Type B pancreatic cell (in vitro differentiated cells): Measurements from ENCODE around the gene RSRC1. TPM values are rescaled to one million over a fixed set of nuclear protein-coding genes. Genes with fewer than 3 reads are reported as not detected.
"Not testable (repeated sequence)": the region's sequence is repeated elsewhere in the genome, so short reads cannot be mapped to it uniquely, and the experiment has no call there.

ENCODE experiments used
- DNase-seq: peaks from one replicate; pipeline ENCODE4 v3.0.0; 2021; ENCODE audit warnings: mixed read lengths; ENCODE audit not compliant: unreplicated experiment; ENCODE audit errors: extremely low spot score
- H3K27ac Mint-ChIP-seq: 2 replicates; pipeline ENCODE4 v1.8.0; 2021; ENCODE audit warnings: mild to moderate bottlenecking, mixed read lengths
- H3K27me3 Mint-ChIP-seq: 2 replicates; pipeline ENCODE4 v1.8.0; 2021; ENCODE audit warnings: mixed read lengths
- H3K36me3 Mint-ChIP-seq: 2 replicates; pipeline ENCODE4 v1.8.0; 2021; ENCODE audit warnings: mixed read lengths
- H3K4me1 Mint-ChIP-seq: one replicate; pipeline ENCODE4 v1.8.0; 2021; ENCODE audit warnings: mixed read lengths; ENCODE audit not compliant: unreplicated experiment
- H3K4me3 Mint-ChIP-seq: 2 replicates; pipeline ENCODE4 v1.8.0; 2021; ENCODE audit warnings: mild to moderate bottlenecking, mixed read lengths
- H3K9me3 Mint-ChIP-seq: 2 replicates; pipeline ENCODE4 v1.8.0; 2021; ENCODE audit warnings: mixed read lengths
- total RNA-seq: library from RNA; stranded (reverse); gene quantifications from 2 replicates; pipeline ENCODE4 v1.2.1, GENCODE V29; 2021; ENCODE audit warnings: low replicate concordance
- TF ChIP-seq, protein P1 (sequence below): fragments of 200-600 bp; sonication (generic); conservative IDR thresholded peaks from 2 replicates; pipeline ENCODE4 v1.5.0; 2021; ENCODE audit warnings: antibody characterized with exemption, mild to moderate bottlenecking

The RSRC1 gene
- total RNA-seq, 1 donor from 2014 or later, result 34.6 TPM

DNA sequence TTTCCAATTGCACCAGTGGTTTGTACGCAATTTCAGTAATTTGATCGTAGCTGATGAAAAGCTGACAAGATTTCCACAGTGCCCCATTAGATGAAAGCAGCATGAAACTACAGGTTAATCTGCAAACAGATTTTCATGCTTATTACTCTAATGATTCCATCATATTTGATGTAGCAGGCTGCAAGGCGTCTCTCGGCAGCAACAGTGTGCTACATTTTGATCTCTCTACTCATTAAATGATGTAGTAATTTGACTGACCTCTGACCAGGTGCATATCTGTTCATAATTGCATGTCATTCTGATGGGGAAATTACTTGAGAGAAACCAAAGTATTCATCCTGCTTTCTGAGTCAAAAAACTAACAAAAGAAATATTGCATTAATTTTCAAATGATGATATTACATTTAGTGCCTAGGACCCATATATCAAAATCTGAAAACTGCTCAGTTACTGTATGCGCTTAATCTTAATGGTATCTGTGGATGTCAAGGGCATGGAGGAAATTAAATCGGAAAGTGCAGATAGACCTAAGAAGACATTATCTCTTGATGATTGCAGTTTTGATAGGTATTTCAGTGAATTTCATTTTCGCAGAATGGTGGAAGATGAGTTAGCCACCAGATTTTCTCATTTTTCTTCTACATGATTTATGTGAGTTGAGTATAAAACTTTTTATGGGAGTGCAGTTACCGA lies 198.5 kb downstream of the RSRC1 start:
- H3K27me3 Mint-ChIP-seq, result no peaks in the 10 kb centered on the region
- H3K27ac Mint-ChIP-seq, result no peak overlapping the region
- TF ChIP-seq, protein P1, sequence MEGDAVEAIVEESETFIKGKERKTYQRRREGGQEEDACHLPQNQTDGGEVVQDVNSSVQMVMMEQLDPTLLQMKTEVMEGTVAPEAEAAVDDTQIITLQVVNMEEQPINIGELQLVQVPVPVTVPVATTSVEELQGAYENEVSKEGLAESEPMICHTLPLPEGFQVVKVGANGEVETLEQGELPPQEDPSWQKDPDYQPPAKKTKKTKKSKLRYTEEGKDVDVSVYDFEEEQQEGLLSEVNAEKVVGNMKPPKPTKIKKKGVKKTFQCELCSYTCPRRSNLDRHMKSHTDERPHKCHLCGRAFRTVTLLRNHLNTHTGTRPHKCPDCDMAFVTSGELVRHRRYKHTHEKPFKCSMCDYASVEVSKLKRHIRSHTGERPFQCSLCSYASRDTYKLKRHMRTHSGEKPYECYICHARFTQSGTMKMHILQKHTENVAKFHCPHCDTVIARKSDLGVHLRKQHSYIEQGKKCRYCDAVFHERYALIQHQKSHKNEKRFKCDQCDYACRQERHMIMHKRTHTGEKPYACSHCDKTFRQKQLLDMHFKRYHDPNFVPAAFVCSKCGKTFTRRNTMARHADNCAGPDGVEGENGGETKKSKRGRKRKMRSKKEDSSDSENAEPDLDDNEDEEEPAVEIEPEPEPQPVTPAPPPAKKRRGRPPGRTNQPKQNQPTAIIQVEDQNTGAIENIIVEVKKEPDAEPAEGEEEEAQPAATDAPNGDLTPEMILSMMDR, result no peak
- no peak overlapping the region for H3K4me3 Mint-ChIP-seq
- DNase-seq, result no peak
- no peaks in the 10 kb centered on the region for H3K4me1 Mint-ChIP-seq
- H3K9me3 Mint-ChIP-seq, result no peaks in the 10 kb centered on the region
- H3K36me3 Mint-ChIP-seq, result no peaks in the 10 kb centered on the region

DNA sequence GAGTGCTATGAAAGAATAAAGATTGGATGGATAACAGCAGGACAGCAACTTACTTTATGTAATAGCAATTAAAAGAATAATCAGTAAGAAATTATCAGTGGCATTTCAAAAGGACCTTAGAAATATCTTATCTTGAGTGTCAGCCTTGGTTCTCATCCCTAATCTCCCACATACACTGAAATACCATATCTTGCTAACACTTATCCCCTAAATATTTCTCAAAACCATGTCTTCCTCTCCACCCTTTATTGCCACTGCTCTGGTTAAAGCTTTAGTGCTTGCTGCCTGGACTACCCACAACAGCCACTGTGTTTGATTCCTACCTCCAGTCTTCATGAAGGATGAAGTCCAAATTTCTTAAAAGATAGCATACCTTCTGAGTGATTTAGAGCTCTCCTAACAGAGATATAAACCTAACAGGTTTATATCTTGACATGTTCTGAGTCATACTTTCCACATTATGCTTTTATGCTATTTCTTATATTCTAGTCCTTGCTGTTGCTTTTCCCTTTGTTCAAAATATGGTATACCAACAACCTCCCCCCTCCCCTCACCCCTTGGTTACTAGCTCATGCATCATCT lies 202.8 kb downstream of the RSRC1 start:
- H3K27ac Mint-ChIP-seq, result no peak overlapping the region
- H3K36me3 Mint-ChIP-seq, result no peaks in the 10 kb centered on the region

DNA sequence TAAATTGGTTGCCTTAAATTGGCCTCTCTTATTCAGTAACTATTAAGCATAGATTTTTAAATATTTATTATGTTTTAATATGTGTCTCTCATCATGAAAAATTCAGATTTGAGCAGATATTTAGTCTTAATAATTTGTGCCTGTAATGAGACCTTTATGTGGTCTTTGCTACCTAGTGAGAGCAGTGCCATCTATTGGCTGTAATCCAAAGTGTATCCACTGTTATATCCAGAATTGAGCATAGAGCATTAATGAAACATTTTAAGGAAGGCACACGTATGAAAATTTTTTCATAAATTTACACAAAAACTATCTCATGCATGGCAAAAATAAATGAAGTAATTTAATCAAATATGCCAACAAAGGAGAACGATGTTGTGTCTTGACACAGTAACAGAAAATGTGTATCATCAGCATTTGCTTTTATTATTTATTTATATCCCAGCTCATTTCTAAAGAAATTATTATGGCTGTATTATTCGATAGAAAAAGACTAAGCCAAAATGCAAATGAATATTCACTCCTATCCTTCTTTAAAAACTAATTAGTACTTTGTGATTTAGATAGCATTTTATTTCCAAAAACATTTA lies 203.5 kb downstream of the RSRC1 start:
- H3K27me3 Mint-ChIP-seq, result no peaks in the 10 kb centered on the region
- H3K36me3 Mint-ChIP-seq, result no peaks in the 10 kb centered on the region
- TF ChIP-seq, protein P1, result peak; percentile 80
- H3K4me3 Mint-ChIP-seq, result no peak overlapping the region
- H3K9me3 Mint-ChIP-seq, result no peaks in the 10 kb centered on the region
- DNase-seq, result no peak
- H3K27ac Mint-ChIP-seq, result no peak overlapping the region
- no peaks in the 10 kb centered on the region for H3K4me1 Mint-ChIP-seq

More for the DNA sequence above, 202.8 kb downstream of the RSRC1 start:
- Mint-ChIP-seq H3K27me3 (no peaks in the 10 kb centered on the region), H3K9me3 (no peaks in the 10 kb centered on the region), H3K4me3 (no peak overlapping the region), H3K4me1 (no peaks in the 10 kb centered on the region)
- DNase-seq, result no peak
- TF ChIP-seq, protein P1, result no peak

DNA sequence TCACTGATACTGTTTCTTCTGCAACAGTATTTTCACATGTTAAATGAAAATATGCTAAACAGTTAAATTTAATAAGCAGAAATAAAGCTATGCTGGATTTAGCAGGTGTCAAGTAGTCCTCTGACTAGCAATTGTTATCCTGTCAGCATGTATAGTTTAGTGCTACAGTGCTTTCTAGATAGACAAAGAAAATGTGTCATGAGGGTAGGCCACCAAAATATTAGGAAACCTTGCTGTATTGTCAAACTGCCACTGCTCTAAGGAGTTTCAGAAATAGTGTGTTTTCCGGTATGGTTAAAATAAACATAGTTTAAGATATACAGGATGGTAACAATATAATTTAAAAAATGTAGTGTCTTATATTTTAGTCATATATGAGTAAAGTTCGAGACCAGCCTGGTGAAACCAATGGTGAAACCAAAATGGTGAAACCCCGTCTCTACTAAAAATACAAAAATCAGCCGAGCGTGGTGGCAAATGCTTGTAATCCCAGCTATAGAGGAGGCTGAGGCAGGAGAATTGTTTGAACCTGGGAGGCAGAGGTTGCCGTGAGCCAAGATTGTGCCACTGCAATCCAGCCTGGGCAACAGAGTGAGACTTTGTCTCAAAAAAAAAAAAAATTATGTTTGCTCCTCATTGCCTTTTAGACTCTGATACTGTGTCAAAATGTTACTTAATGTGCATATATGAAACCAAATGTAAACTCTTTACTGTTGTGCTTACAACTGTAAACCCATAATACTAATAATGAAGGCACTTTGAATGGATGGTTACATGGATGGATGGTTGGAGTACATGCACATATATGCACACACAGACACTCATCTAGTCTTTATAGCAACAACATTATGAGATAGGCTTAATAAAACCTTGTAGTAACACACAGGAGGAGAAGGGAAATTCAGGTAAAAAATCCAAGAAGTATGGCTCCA lies 204.8 kb downstream of the RSRC1 start:
- DNase-seq, result no peak
- no peaks in the 10 kb centered on the region for H3K9me3 Mint-ChIP-seq
- H3K36me3 Mint-ChIP-seq, result no peaks in the 10 kb centered on the region
- no peaks in the 10 kb centered on the region for H3K27me3 Mint-ChIP-seq
- no peak overlapping the region for H3K4me3 Mint-ChIP-seq
- no peaks in the 10 kb centered on the region for H3K4me1 Mint-ChIP-seq
- H3K27ac Mint-ChIP-seq, result no peak overlapping the region
- TF ChIP-seq, protein P1, result no peak

DNA sequence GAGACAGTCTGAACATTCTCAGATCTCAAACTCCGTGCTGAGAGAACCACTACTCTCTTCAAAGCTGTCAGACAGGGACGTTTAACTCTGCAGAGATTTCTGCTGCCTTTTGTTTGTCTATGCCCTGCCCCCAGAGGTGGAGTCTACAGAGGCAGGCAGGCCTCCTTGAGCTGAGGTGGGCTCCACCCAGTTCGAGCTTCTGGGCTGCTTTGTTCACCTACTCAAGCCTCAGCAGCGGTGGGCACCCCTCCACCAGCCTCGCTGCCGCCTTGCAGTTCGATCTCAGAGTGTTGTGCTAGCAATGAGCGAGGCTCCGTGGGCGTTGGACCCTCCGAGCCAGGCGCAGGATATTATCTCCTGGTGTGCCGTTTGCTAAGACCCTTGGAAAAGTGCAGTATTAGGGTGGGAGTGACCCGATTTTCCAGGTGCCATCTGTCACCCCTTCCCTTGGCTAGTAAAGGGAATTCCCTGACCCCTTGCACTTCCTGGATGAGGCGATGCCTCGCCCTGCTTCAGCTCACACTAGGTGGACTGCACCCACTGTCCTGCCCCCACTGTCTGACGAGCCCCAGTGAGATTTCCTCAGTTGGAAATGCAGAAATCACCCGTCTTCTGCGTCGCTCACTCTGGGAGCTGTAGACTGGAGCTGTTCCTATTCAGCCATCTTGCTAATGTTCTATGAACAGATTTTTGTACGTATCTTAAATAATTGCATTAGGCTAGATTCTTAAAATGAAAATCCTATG lies 220.0 kb downstream of the RSRC1 start:
- H3K27me3 Mint-ChIP-seq, H3K36me3 Mint-ChIP-seq, DNase-seq, H3K9me3 Mint-ChIP-seq, H3K4me1 Mint-ChIP-seq: not testable (repeated sequence)
- Mint-ChIP-seq H3K27ac (peak overlapping the region; percentile 0), H3K4me3 (peak overlapping the region; percentile 80)
